Renal cortex interstitium (tissue), 11 donors: Measurements from ENCODE around the gene ATRX. TPM values are rescaled to one million over a fixed set of nuclear protein-coding genes. Genes with fewer than 3 reads are reported as not detected.
"Not testable (repeated sequence)": the region's sequence is repeated elsewhere in the genome, so short reads cannot be mapped to it uniquely, and the experiment has no call there.

ENCODE experiments used
- DNase-seq, 11 donors: peaks; one replicate each; pipeline ENCODE4 v3.0.0-alpha.2; 2013; ENCODE audit warnings: low read depth in 9 of 11, low spot score in 4 of 11; ENCODE audit errors: extremely low read depth in 1 of 11
- polyA plus RNA-seq, 3 donors: library from polyadenylated mRNA; unstranded; fragments of 120-200 nt; gene quantifications; one replicate each; pipeline ENCODE4 v1.2.1, GENCODE V29; 2013; ENCODE audit not compliant: insufficient read length in 3 of 3

The ATRX gene
- polyA plus RNA-seq, 3 donors, result 83.6 to 98.7 (median 96.1) TPM

- DNase-seq, result no peak
These were observed 36.3 kb downstream of the ATRX start for GRCh38 chrX:77749695-77750094.

- DNase-seq, result no peak
These were observed 42.3 kb downstream of the ATRX start for GRCh38 chrX:77743720-77744119.

- no peak for DNase-seq
These were observed 43.1 kb downstream of the ATRX start for GRCh38 chrX:77742788-77743476.

DNA sequence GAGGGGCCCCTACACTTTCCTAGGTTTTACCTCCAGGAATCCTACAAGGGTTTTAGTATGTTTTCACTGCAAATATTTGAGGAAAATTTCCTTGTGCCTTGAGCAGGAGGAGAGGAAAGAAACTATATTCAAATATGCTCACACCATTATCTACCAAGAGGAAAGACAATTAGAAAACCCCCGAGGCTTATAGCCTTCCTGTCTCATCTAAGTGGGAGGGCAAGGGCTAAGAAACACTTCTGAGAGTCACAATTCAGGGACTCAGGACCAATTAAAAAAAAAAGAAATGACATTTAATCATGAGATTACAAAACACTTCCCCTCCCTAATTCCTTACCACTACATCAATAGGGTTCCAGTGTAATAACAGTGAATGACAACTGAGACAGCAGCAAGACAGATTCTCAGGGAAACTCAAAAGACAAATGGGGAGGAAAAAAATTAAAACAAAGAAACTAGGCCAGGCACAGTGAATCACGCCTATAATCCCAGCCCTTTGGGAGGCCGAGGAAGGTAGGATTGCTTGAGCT lies 45.6 kb downstream of the ATRX start:
- no peak for DNase-seq

DNA sequence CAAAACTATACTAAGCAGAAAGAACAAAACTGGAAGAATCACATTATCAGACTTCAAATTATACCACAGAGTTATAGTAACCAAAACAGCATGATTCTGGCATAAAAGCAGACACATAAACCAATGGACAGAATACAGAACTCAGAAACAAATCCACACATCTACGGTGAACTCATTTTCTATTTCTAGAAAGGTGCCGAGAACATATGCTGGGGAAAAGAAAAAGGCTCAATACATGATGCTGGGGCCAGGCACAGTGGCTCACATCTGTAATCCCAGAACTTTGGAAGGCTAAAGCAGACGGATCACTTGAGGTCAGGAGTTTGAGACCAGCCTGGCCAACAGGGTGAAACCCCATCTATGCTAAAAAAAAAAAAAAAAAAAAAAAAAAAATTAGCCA lies 52.7 kb downstream of the ATRX start:
- DNase-seq, result no peak

DNA sequence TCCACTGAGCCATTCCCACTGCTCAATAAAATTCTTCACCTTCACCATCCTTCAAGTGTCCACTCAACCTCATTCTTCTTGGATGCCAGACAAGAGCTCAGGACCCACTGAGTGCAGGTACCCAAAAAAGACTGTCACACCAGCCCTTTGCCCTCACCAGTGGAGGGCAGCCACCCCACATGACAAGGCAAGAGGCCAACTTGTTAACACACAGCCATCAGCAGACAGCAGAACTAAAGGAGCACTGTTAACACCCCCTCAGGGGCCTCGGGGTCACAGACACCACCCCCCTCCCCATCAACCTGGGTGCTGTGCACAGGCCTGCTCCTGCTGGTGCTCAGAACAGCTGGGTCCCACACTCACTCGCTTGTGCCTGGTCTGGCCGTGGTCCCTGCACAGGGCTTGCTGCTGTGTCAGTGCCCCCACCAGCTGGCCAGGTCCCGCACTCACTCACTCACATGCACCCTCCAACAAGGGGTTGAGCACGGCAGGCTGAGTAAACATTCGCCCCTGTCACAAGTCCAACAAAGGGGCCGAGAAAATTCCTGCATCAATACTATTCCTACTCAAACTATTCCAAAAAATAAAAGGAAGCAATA lies 54.1 kb downstream of the ATRX start:
- no peak for DNase-seq

DNA sequence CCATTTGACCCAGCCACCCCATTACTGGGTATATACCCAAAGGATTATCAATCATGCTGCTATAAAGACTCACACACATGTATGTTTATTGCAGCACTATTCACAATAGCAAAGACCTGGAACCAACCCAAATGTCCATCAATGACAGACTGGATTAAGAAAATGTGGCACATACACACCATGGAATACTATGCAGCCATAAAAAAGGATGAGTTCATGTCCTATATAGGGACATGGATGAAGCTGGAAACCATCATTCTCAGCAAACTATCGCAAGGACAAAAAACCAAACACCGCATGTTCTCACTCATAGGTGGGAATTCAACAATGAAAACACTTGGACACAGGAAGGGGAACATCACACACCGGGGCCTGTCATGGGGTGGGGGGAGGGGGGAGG lies 59.9 kb downstream of the ATRX start:
- DNase-seq, result not testable (repeated sequence)

GRCh38 chrX:77723681-77724080 lies 62.3 kb downstream of the ATRX start:
- DNase-seq, result no peak

- no peak for DNase-seq
These were observed 66.6 kb downstream of the ATRX start for GRCh38 chrX:77719388-77719787.

DNA sequence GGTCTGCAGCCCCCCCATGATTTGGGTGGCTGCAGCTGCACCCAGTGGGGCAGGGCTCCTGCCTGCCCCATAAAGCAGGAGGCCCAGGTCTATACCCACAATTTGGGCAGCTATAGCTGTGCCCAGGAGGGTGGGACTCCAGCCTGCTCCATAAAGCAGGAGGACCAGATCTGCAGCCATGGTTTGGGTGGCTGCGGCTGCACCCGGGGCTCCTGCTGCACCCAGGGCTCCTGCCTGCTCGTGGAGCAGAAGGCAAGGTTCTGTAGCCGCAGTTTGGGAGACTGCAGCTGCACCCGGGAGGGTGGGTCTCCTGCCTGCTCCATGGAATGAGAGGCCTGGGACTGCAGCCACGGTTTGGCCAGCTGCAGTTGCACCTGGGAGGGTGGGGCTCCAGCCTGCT lies 81.1 kb downstream of the ATRX start:
- DNase-seq, result no peak

DNA sequence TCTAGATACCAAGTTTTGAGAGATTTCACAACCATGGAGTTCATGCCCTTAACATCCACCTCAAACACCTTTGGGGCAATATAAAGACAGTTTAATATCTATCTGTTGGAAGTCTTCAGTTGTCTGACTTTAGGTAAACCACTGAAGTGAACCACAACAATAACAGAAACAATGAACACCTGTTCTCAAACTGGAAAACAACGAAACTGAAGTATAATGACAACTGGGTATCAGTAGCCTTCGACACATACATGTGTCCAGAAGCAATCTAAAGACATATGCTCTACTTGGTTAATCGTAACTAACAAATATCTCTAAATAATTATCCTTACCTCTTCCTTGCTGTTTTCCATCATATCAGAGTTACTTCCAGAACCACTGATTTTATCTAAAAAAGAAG lies 87.8 kb downstream of the ATRX start:
- DNase-seq, result no peak

GRCh38 chrX:77694491-77694890 lies 91.5 kb downstream of the ATRX start:
- no peak for DNase-seq

DNA sequence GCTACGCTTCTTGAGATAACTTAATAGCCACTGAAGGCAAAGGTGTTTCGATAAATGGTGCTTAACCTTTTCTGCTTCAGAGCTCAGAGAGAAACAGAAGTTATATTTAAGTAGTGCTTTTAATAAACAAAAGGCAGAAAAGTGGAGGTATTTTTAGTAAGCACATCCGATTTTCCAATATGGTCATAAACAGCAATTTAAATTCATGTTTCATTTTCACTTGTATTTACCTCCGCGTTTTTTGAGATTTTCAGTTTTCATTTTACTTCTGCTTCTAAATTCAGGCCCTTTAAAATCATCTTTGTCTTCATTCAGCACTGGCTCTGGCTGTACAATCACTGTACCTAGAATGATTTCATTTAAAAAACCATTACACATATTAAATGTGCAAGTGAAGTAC lies 92.4 kb downstream of the ATRX start:
- no peak for DNase-seq

GRCh38 chrX:77691916-77692315 lies 94.1 kb downstream of the ATRX start:
- DNase-seq, result no peak

DNA sequence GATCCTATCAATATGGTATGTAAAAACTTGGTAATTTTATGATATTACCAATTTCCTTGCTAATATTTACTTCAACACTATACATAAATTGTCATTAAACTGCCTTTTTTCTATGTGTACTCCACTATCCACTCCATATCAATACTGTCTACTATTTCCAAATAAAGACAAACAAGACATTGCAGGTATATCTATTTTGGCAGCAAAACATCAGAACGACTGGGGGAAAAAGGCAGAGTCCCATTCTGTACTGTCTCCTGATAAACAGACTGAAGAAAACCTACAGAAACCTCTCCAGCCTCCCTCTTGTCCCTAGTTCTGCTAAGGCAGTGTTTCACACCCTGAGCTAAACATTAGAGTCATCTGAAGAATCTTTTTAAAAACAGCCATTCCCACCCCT lies 96.6 kb downstream of the ATRX start:
- no peak for DNase-seq

DNA sequence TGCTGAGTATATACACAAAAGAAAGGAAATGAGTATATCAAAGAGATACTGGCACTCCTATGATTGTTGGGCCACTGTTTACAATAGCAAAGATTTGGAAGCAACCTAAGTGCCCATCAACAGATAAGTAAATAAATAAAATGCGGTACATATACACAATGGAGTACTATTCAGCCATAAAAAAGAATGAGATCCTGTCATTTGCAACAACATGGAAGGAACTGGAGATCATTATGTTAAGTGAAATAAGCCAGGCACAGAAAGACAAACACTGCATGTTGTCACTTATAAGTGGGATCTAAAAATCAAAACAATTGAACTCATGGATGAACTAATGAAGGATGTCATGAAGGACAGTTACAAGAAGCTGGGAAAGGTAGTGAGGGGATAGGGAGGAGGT lies 100.3 kb downstream of the ATRX start:
- not testable (repeated sequence) for DNase-seq

DNA sequence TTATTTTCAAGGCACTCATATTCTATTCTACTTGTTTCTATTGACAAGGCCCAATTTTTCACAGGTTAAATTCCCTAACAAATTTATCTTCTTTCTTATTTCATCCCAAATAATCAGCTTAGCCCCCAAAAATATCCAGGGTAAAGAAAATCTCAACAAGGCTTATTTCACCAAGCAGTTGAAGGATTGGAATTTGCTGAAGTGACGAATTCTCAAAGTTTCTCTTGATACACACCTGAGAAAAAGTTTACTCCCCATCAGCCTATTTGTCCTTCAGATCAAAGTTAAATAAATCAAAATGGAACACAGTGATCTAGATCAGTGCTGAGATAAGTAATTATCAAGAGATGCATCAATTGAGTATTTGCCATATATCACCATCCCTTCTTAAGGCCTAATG lies 106.9 kb downstream of the ATRX start:
- no peak for DNase-seq

DNA sequence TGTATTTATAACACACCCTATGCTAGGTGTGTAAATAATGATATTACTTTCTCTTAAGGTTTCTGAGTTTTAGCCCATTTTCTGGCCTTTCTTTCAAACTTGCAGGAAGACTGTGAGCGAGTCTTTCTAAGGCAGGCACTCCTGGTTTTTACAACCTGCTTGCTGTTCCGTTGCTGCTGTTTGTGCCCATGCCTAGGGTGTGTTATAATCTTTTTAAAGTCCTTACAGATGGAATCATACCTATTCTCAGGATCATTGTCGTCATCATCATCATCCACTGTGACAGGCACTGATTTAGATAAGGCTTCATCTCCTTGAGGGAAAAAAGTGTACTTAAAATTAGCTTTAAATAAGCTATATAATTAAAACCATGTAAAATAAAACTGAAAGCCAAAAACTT lies 110.0 kb downstream of the ATRX start:
- DNase-seq, result no peak

DNA sequence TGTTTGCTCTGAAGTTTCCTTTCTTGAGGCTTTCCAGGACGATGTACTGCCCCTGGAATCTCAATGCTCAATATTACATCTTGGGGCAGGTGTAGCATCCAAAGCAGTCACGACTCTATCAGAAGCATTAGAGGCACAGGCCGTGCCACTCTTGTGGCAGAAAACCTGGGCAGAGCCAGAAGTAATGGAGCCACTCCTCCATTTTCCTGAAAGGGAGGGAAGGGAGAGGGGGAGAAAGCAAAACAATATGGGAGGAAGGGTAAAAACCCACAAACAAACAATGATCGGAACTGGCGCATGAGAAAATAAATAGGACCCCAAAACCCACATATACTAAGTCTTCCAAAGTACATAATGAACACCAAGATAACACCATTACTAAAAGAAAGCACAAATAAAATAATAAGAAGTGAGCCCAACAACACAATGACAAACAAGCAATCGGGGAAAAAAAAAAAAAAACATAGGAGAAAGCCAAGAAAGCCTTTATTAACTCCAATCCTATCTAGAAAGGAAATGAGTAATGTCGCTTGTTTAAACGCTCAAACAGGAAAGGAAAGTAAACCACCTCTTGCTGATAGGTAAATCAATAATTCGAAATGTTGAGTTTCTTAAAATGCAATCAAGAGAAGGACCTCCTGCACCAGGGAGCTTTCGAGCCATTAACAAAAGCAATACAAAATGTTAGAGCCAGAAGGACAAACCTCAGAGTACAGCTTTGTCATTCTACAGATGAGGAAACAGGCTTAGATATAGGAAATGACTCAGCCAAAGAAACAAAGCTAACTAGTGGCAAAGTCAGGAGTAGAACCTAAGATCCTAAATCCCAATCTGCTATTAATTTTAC lies 117.4 kb downstream of the ATRX start:
- no peak for DNase-seq

- no peak for DNase-seq
These were observed 127.1 kb downstream of the ATRX start for GRCh38 chrX:77658886-77659285.
